Natural killer cell (primary cell): Measurements from ENCODE around the gene XXYLT1. TPM values are rescaled to one million over a fixed set of nuclear protein-coding genes. Genes with fewer than 3 reads are reported as not detected.

Experiments used
- ATAC-seq, 3 donors: fragments of 150-1000 bp in 2 of 3; fragments of 200-7000 bp in 1 of 3; cut with Tn5 transposase; 1 replicate in 1 of 3; 2 replicates in 2 of 3; pipeline ENCODE4 v1.10.0; 2021; ENCODE audit warnings: mild to moderate bottlenecking in 2 of 3, moderate library complexity in 2 of 3
- DNase-seq, 2 donors: peaks; one replicate each; pipeline versions ENCODE4 v3.0.0 to v3.0.0-alpha.2; 2013 to 2021; ENCODE audit warnings: mixed read lengths in 1 of 2
- H3K27ac ChIP-seq: one replicate; pipeline ENCODE4 v1.5.1; 2013; ENCODE audit warnings: mild to moderate bottlenecking, low read length
- H3K27me3 ChIP-seq: one replicate; pipeline ENCODE4 v1.6.1; 2013; ENCODE audit warnings: low read length; ENCODE audit not compliant: control insufficient read depth, insufficient read depth
- H3K36me3 ChIP-seq: one replicate; pipeline ENCODE4 v1.6.1; 2013; ENCODE audit warnings: low read length; ENCODE audit not compliant: control insufficient read depth, insufficient read depth
- H3K4me1 ChIP-seq: one replicate; pipeline ENCODE4 v1.6.1; 2013; ENCODE audit warnings: low read length; ENCODE audit not compliant: control insufficient read depth, insufficient read depth
- H3K4me3 ChIP-seq: one replicate; pipeline ENCODE4 v1.5.1; 2013; ENCODE audit warnings: low read length
- H3K9me3 ChIP-seq: one replicate; pipeline ENCODE4 v1.6.1; 2013; ENCODE audit warnings: low read length; ENCODE audit not compliant: control insufficient read depth, insufficient read depth
- H3K27ac Mint-ChIP-seq, 2 donors: one replicate each; pipeline ENCODE4 v1.8.0; 2022; ENCODE audit warnings: mild to moderate bottlenecking in 2 of 2, mixed read lengths in 2 of 2, moderate library complexity in 1 of 2
- H3K27me3 Mint-ChIP-seq, 2 donors: one replicate each; pipeline ENCODE4 v1.8.0; 2022; ENCODE audit warnings: low read depth in 2 of 2, mixed read lengths in 2 of 2
- H3K36me3 Mint-ChIP-seq: one replicate; pipeline ENCODE4 v1.8.0; 2022; ENCODE audit warnings: mixed read lengths
- H3K4me1 Mint-ChIP-seq, 2 donors: one replicate each; pipeline ENCODE4 v1.8.0; 2022; ENCODE audit warnings: mixed read lengths in 2 of 2
- H3K4me3 Mint-ChIP-seq: one replicate; pipeline ENCODE4 v1.8.0; 2022; ENCODE audit warnings: mild to moderate bottlenecking, moderate library complexity, mixed read lengths
- H3K9me3 Mint-ChIP-seq, 2 donors: one replicate each; pipeline ENCODE4 v1.8.0; 2022; ENCODE audit warnings: mixed read lengths in 2 of 2
- CTCF ChIP-seq: fragments of 200-600 bp; IDR thresholded peaks from one replicate; pipeline ENCODE4 v1.8.0; 2022; ENCODE audit warnings: antibody characterized with exemption
- WGBS: methylation state at CpG from one replicate; pipeline ENCODE4 v1.1.7; 2013; ENCODE audit warnings: missing lambda C conversion rate; ENCODE audit not compliant: insufficient coverage; 5-methylcytosine and 5-hydroxymethylcytosine counted together
- intact Hi-C: fragments of 100-400 bp; cut with micrococcal nuclease; formaldehyde crosslinking; loops from one replicate; pipeline ENCODE4 v1.14.2; 2022
- total RNA-seq, 4 donors: library from RNA; stranded (reverse); fragments of 120-200 nt in 1 of 4; gene quantifications; one replicate each; pipeline versions ENCODE4 v1.2.3 to v1.2.4, GENCODE V29; 2013 to 2022

The XXYLT1 gene
- total RNA-seq, 3 donors from 2014 or later (not counting 1 experiment from before 2014, with no cell fraction given): 8.7 to 13.6 (median 10.2) TPM

GRCh38 chr3:195213639-195214315, 57.2 kb downstream of the XXYLT1 start:
- H3K9me3 Mint-ChIP-seq: no peaks in the 10 kb centered on the region
- no peak overlapping the region for H3K27ac Mint-ChIP-seq
- Histone ChIP-seq H3K4me1 (no peaks in the 10 kb centered on the region), H3K27ac (no peak overlapping the region), H3K9me3 (no peaks in the 10 kb centered on the region), H3K27me3 (no peaks in the 10 kb centered on the region), H3K4me3 (no peak overlapping the region), H3K36me3 (no peaks in the 10 kb centered on the region)
- ATAC-seq: no peak
- no peaks in the 10 kb centered on the region for H3K36me3 Mint-ChIP-seq
- H3K4me3 Mint-ChIP-seq: no peak overlapping the region
- intact Hi-C loops: no loop called here
- WGBS: 94% methylated on average over 8 of the region's 9 CpGs
- no peak for DNase-seq
- no peaks in the 10 kb centered on the region for H3K27me3 Mint-ChIP-seq
- peaks cover 11% of the 10 kb centered on the region in 2 donors for H3K4me1 Mint-ChIP-seq
- TF ChIP-seq CTCF: no peak

GRCh38 chr3:195212749-195213375, 58.1 kb downstream of the XXYLT1 start:
- H3K9me3 Mint-ChIP-seq: no peaks in the 10 kb centered on the region
- no peaks in the 10 kb centered on the region for H3K9me3 ChIP-seq
- no peaks in the 10 kb centered on the region for H3K4me1 ChIP-seq
- intact Hi-C loops: no loop called here
- H3K36me3 Mint-ChIP-seq: no peaks in the 10 kb centered on the region
- 88% methylated on average over 14 of the region's 14 CpGs for WGBS
- no peaks in the 10 kb centered on the region for H3K36me3 ChIP-seq
- H3K27me3 ChIP-seq: no peaks in the 10 kb centered on the region
- no peaks in the 10 kb centered on the region for H3K27me3 Mint-ChIP-seq
- peak overlapping the region in 1 of 2 donors; percentile 51 for H3K27ac Mint-ChIP-seq
- no peak overlapping the region for H3K4me3 ChIP-seq
- DNase-seq (no peak), ATAC-seq (peak in 1 of 3 donors; percentile 66)
- no peak overlapping the region for H3K4me3 Mint-ChIP-seq
- peak overlapping the region; percentile 14 for H3K27ac ChIP-seq
- H3K4me1 Mint-ChIP-seq: peaks cover 11 to 17% of the 10 kb centered on the region in 2 donors
- TF ChIP-seq CTCF: no peak

- Mint-ChIP-seq H3K27ac (peak overlapping the region in 1 of 2 donors; percentile 51), H3K36me3 (no peaks in the 10 kb centered on the region), H3K4me3 (no peak overlapping the region), H3K9me3 (no peaks in the 10 kb centered on the region), H3K4me1 (peaks cover 11 to 17% of the 10 kb centered on the region in 2 donors), H3K27me3 (no peaks in the 10 kb centered on the region)
- no peak for TF ChIP-seq CTCF
- WGBS: 96% methylated on average over 22 of the region's 22 CpGs
- intact Hi-C loops: no loop called here
- no peaks in the 10 kb centered on the region for H3K27me3 ChIP-seq
- ATAC-seq (no peak), DNase-seq (no peak)
- H3K36me3 ChIP-seq: no peaks in the 10 kb centered on the region
- H3K4me1 ChIP-seq: no peaks in the 10 kb centered on the region
- H3K4me3 ChIP-seq: no peak overlapping the region
- H3K27ac ChIP-seq: peak overlapping the region; percentile 14
- H3K9me3 ChIP-seq: no peaks in the 10 kb centered on the region
These were observed 58.8 kb downstream of the XXYLT1 start for GRCh38 chr3:195212033-195212748.
